Measurements from ENCODE around the gene TEDC1. TPM values are rescaled to one million over a fixed set of nuclear protein-coding genes. Genes with fewer than 3 reads are reported as not detected.

The TEDC1 gene
- total RNA-seq, 1 donor, result 29.1 TPM

- DNase-seq (ENCODE audit: low read depth in 2 of 3, low spot score in 2 of 3), result no peak
These were observed 7.6 kb upstream of the TEDC1 start for GRCh38 chr14:105483300-105484068.

- no peak for DNase-seq (ENCODE audit: low read depth in 2 of 3, low spot score in 2 of 3)
These were observed 6.7 kb upstream of the TEDC1 start for GRCh38 chr14:105484069-105484996.

DNA sequence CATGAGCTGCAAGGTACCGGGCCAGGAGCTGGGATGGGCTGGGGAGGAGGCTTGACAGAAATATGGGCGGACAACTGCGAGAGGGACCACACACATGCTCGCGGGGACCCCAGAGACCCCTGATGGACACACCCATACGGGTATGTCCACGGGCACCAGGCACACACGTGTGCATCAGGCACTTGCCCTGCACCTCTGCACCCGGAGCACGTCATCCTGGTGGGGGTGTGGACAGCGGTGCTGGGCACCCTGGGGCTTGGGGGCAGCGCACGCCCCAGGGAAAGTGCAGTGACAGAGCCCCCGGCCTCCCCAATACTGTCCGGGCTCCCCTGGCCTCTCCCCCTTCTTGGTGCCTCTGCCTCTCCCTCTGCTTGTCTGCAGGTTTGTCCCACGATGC is 6.1 kb upstream of the TEDC1 start:
- DNase-seq (ENCODE audit: low read depth in 2 of 3, low spot score in 2 of 3), result no peak

GRCh38 chr14:105485739-105486162 is 5.3 kb upstream of the TEDC1 start:
- peak in 2 of 3 donors; percentile 84 to 86 for DNase-seq (ENCODE audit: low read depth in 2 of 3, low spot score in 2 of 3)

DNA sequence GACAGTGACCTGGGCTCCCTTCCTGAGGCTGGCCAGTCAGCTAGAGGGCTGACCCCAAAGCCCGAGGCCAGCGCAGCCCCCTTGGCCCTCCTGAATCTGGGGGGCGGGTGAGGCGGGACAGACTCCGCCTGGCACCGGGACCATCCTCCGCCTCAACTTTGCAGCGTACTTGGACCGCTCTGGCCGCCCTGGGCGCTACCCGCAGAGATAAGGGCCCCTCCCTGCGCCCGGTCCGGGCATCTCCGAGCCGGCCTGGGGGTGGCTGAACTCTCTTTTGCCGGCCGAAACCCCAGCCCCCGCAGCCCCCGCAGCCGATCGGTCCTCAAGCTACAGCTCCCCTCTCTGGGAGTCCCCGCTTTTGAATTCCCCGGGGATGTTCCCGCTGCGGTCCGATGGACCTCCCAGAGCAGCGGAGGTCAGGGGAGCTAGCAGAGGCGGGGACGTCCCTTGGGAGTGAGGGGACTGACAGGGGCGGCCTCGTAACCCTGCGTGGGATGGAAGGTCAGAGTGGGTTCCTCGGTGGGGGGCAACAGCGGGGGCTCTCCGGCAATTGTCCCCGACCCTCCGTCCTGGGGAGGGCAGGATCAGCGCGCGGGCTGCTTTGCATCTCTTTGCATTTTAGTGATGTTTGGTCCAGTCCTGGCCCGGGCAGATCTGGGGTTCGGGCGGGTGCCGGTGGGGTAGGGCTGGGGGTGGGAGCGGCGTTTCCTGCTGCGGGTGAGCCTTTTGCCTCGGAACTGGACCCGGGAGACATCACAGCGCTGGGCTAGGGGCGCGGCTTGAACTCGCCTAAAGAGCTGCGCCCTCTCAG is 4.7 kb upstream of the TEDC1 start, which contains the start of gene CRIP1:
CRIP1 (plus strand) TSS at position 724 of the 811 bp plus-strand sequence. CDS start 374 bp downstream, outside the sequence.
- no peak for DNase-seq (ENCODE audit: low read depth in 2 of 3, low spot score in 2 of 3)

- no peak for DNase-seq (ENCODE audit: low read depth in 2 of 3, low spot score in 2 of 3)
These were observed 4.0 kb upstream of the TEDC1 start for GRCh38 chr14:105486974-105487448.

- peak in 2 of 3 donors; percentile 56 to 67 for DNase-seq (ENCODE audit: low read depth in 2 of 3, low spot score in 2 of 3)
These were observed 3.5 kb upstream of the TEDC1 start for GRCh38 chr14:105487449-105487985.

DNA sequence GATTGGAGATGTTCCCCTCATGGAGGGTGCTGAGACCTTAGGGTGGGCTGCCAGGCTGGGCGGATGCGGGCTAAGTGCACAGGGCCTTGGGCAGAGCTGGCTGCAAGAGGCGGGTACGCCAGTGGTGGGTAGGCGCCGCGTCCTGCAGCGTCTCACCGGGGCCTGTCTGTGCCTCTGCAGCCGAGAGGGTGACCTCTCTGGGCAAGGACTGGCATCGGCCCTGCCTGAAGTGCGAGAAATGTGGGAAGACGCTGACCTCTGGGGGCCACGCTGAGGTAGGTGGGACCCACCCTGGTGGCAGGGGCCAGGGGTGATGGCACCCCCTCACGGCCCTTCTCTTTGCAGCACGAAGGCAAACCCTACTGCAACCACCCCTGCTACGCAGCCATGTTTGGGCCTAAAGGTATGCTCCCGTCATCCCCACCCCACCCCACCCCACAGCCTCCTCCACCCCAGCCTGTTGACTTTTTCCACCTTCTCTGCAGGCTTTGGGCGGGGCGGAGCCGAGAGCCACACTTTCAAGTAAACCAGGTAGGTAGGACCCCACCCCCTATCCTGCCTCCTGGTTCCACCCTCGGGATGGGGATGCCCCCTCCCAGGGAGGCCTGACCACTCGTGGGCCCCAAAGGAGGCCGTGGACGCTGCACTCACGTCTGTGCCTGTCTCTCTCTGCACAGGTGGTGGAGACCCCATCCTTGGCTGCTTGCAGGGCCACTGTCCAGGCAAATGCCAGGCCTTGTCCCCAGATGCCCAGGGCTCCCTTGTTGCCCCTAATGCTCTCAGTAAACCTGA is 2.9 kb upstream of the TEDC1 start:
- no peak for DNase-seq (ENCODE audit: low read depth in 2 of 3, low spot score in 2 of 3)

DNA sequence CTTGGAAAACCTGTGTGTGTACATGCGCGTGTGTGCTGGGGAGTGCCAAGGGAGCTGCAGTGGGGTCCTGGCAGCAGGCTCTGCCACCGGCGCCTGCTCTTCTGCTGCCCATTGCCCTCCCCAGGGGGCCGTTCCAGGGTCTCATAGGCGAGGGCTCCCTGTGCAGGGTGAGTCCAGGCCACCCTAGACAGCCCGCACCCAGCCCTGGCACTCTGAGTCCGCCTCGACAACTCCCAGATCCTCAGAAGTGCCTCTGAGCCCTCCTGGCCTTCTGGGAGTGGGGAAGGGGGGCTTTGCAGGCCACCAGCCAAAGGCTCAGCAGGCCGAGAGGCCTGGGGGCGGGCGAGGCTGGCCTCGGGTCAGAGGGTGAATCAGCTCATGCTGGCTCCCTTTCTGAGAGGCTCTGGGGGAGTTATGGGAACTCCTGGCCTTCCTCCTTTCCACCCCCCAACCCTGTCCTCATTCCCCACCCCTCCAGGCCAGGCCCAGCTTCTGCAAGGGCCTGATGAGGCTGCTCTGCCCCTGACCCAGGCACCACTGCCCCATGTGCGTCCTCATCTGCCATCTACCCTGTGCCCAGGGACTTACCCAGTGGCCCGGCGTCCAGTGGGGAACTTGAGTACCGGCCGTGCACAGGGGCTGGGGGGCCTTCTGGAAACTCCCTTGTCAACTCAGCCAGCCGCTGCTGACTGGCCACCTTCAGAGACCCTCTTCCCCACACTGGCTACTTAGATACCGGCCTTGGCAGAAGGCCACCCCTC is 2.1 kb upstream of the TEDC1 start:
- no peak for DNase-seq (ENCODE audit: low read depth in 2 of 3, low spot score in 2 of 3)

DNA sequence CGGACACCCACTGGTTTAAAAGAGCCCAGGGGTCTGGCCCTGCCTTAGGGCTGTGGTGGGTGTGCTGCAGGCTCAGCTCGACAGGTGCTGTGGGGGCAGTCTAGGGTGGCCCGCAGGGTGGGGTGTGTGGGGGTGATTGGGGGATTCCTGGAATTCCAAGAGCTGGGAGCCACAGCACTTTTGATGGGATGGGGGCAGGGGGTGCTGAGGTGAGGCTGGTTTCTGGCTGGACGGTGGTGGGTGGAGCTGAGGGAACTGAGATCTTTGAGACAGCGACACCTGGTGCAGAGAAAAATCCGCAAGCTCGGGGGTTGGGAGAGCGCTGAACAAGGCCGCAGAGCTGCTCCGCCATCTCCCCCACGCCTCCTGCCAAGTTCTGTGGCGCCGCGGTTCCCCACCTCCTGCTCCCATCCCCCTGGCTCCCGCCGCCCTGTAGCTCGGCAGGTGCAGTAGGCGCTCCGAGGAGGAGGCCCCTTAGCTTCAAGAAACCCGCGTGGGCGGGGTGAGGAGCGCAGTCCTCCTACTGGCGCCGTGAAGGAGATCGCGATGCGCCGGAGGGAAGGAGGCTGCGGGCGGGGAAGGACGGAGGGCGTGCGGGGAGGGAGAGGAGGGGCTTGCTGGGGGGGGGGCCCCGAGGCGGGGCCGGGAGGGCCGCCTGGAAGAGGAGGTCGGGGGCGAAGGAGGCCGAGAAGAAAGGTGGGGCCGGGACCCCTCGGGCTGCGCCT is 1.3 kb upstream of the TEDC1 start:
- peak; percentile 74 to 92 (median 91) for DNase-seq (ENCODE audit: low read depth in 2 of 3, low spot score in 2 of 3)

- no peak for DNase-seq (ENCODE audit: low read depth in 2 of 3, low spot score in 2 of 3)
These were observed 827 bp upstream of the TEDC1 start for GRCh38 chr14:105490267-105490571.

GRCh38 chr14:105491366-105491973 is 424 bp downstream of the TEDC1 start:
- DNase-seq (ENCODE audit: low read depth in 2 of 3, low spot score in 2 of 3), result peak; percentile 72 to 79 (median 78)

DNA sequence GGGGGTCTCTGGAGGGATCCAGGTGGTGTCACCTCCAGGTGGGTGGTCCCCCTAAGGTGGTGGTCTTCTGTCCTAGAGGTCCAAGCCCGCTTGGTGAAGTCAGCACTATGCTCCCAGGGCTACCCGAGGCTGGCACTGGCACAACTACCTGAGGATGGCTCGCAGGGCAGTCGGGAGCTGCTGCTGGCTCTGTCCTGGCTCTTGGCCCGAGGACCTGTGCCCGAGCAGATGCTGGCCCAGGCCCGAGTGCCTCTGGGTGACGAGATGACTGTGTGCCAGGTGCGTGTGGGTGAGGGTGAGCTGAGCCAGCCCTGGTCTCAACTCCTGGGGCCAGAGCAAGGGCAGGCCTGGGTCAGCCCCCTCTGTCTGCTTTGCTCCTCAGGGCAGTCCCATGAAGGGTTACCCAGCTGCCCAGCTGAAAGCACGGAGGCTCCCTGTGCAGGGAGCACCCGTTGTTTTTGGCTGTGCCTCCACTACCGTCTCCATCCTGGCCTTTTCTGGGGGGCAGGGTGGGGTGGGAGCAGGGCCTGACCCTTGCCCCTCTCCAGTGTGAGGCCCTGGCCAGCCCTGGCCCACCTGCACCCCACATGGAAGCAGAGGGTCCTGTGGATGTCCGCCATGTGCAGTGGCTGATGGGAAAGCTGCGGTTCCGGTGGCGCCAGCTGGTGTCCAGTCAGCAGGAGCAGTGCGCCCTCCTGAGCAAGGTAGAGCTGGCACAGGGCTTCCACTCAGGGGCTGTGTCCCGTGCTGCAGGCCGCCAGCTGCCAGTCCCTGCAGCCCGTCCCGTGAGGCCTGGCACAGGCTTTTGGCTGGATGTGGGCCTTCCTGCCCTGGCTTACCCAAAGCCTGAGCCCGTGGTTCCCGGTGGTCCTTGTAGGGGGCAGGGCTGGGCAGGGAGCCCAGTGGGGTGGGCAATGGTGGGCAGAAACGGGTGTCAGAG is 1.3 kb downstream of the TEDC1 start:
- no peak for DNase-seq (ENCODE audit: low read depth in 2 of 3, low spot score in 2 of 3)

DNA sequence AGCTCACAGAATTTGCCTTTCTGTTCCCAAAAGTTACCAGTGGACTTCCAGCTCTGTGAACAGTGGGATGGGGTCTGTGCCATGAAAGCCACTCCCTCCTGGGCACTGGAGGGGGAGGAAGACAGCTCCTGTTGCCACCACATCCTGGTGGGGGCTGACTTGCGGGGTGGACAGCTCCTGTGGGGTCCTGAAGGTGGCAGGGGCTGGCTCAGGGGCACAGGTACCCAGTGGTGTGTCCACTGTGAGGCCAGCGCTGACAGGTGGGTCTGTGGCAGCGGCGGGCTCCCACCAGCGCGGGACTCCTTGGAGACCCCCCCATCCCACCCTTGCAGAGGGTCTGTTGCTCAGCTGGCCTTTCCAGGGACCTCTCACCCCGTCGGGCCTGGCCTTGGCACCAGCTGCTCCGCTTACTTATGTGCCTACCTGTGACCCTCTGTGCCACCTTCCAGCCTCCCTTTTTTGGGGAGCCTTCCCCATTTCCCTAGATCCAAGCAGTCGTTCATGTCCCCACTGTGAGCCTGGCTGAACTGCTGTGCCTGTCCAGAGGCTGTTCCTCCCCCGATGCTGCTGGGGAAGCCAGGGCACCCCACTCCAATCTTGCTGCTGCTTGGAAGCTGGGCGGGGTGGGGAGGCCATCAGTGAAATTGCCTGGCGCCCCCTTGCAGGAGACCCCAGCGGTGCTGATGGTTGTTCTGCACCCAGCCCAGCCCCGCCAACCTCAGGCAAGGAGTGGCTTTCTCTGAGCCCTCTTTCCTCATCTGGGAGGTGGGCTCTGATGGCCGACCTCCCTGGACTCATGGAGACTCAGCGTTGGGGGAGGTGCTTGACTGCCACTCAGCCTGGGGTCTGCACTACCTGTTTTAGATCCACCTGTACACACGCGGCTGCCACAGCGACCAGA is 2.2 kb downstream of the TEDC1 start:
- no peak for DNase-seq (ENCODE audit: low read depth in 2 of 3, low spot score in 2 of 3)

GRCh38 chr14:105493921-105494605 is 3.0 kb downstream of the TEDC1 start:
- DNase-seq (ENCODE audit: low read depth in 2 of 3, low spot score in 2 of 3), result no peak
